GM19239 (cell line): Measurements from ENCODE around the gene AMOT.

Experiments used
- DNase-seq: peaks from one replicate; pipeline ENCODE4 v3.0.0; 2011; ENCODE audit warnings: low spot score; ENCODE audit not compliant: insufficient read length
- FAIRE-seq: peaks from 2 replicates; lab custom pipeline; 2011; peaks lifted over from hg19 to GRCh38; lab: Jason Lieb, UNC

Gene AMOT

DNA sequence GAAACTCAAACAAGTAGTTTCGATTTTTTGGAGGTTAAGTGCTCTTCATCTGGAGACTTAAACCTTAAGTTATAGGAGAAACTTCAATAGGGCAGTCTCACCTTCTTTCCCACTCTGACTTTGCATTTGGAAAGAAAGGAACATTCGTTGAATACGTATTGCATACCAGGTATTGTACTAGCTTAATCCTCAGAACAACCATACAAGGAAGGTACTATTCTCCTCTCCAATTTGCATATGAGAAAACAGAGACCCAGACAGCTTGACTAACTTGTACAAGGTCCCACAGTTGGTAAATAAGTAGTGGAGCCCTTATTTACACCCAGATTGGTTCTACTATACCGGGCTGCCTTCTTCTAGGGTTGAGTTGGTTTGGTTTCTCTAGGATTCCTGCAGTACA, 32.6 kb downstream of the AMOT start:
- DNase-seq (no peak), FAIRE-seq (no peak)

DNA sequence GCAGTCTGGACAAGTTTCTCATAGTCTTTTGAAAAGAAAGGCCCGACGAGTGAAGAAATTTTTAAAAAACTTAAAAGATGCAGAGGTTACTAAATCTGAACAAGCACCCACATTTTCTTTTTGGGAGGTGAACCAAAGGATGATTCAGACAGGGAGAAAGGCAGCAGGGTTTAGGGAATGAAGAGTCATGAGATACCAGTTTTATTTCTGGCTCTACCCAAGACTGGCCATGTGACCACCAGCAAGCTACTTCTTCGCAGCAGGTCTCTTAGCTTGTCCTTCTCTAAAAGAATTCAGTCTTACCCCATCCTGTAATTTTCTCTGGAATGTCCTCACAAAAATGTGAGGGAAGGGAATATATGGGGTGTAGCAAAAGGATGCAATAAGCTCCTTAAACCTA, 37.6 kb downstream of the AMOT start:
- FAIRE-seq (no peak), DNase-seq (no peak)

DNA sequence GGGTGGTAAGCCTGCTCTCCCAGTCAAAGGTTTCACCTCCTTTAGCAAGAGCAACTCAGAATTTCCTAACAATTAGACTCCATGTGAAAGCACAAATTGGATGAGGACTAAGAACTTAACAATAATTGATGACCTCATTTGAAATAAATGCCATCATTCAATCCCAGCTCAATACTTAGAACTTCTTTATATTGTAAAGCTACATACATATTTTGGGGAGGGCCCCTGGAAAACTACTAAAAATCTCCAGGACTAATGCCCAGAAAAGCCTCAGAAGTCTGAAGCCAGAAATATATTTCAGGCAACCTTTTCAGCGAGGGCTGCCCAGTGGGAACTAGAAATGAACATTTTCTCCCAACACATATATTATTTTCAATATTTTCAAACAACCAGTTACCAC, 38.1 kb downstream of the AMOT start:
- FAIRE-seq (no peak), DNase-seq (no peak)

DNA sequence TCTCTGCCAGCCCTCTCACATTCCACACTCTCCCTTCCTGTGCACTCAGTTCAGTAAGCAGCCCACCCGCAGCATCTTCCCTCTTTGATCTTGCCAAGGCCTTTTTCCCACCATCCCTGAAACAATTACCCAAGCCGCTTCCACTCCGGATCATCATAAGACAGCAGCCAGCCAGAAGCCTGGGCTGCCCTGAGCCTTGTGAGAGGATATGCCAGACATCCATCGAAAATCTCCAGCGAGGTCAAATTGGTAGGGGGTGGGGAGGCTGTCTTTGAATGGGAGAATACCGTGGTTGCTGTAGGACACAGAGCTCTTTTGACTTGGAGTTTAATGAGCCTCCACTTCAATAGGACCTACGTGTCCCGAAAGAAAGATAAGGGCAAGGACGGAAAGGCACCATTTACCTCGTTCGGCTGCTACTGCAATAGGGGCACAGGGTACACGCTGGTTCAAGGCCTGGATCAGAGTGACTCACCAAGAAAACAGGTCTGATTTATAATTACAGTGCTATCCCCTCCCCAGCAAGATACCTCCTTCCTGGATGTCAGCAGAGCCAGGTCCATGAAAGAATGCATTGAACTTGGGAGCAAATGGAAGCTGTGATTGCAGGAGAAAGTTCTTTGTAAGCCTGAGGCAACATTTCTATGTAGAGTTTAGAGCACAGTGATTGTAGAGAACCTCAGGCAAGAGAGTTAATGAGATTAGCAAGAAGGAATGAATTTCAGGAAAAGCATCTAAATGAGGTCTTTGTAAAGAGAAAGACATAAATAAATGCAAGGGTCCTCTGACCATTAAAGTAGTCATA, 39.5 kb downstream of the AMOT start:
- DNase-seq: no peak
- no peak for FAIRE-seq

DNA sequence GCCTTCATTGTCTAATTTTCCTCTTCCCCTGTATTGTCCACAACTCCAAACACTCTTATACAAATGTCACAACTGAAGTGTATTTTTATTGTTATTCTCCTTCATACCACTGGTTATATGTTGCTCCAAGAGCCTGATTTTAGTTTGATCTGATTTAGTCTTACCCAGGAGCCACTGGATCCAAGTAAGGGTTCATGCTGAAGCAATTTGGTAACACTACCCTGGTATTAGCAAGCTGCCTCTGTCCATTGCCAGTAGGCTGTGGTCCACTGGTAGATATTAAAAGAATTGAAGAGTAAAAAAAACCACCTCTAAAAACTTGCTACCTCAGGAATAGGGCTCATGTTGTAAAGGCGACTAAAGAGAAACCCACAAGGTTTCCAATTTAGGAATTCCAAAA, 41.2 kb downstream of the AMOT start:
- DNase-seq (no peak), FAIRE-seq (no peak)

DNA sequence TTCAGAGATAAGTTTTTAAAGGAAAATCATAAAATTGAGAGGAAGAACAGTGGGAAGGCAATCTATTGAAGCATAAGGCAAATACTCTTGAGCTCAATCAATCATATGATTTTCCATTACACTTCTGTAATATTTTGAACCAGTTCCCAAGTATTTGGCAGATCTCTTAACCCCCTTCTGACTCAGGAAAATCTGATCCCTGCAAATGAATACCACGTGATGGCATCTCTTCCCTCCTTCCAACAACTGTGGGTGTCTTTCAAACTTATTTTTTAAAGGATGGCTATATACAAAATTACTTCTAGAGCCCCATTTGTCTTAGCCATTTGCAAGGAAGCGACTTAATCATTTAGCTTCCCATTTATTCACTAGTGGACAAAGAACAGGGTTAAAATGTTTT, 41.9 kb downstream of the AMOT start:
- FAIRE-seq (no peak), DNase-seq (no peak)

DNA sequence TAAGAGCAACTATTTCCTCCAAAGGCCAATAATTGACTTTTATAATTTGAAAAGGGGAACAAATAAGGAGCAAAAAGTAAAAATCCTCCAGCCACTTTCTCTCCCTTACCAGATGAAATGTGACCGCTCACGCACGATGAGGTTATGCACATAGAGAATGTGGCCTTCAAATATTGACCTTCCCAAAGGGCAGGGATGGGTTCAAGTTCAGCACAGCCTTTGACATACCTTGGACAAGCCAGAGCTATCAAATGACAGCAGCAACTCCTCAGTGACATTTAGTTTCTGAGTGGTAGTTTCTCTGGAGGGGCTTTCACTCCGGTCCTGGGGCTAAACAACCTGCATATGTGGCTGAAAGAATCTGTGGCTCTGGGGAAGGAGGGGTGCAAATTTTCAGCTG, 50.7 kb downstream of the AMOT start:
- FAIRE-seq: no peak
- no peak for DNase-seq

DNA sequence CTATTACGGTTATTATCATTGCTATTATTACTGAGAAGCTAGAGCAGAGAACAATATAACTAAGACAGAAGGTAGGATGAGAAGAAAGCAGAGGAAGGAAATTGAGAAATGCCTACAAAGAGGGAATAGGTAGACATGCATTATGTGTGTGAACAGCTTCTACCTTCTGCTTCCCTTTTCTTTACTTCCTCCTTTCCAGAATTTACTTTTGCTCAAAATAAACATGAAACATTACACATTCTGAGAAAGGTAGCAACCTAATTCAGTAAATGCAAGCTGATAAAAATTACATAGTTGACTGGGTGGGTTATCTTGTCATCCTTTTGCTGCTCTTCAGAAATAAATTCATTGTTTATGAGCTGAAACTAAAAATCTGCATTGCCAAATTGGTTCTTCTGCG, 54.6 kb downstream of the AMOT start:
- FAIRE-seq (no peak), DNase-seq (no peak)

DNA sequence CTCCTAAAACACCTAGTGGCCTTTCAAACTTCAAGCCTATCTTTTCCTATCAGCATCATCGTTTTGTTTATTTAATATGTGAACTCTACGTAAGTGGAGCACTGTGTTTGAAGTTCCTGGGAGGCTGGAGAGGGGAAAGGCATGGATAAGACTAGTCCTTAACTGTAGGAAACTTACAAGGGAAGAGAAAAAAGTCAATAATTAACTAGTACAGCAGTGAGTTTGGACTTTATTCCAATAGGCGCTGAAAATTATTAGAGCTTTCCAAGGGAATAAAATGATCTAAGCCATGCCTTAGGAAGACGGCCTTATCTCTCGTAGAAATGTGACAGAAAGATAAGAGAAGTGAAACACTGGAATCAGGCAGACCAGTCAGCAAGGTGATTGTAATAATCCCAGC, 55.3 kb downstream of the AMOT start:
- FAIRE-seq: no peak

DNA sequence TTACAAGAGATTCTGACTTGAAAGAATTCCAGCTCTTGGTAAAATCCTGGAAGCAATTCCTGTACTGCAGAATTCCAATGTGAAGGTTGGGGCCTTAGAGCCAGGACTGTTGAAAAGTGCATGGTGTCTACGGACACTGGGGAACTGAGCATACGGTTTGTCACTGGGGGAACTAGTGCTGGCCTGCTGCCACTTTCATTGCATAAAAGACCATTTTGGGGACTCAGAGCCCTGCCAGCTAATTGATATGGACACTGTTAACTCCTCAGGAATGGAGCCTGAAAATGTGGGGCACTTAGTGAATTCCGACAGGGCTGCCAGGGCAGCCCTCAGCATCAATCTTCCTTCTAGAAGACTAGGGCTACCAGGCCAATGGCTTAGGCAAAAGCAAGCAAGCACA, 55.9 kb downstream of the AMOT start:
- no peak for FAIRE-seq

More for the DNA sequence above, 55.3 kb downstream of the AMOT start:
- no peak for DNase-seq

DNA sequence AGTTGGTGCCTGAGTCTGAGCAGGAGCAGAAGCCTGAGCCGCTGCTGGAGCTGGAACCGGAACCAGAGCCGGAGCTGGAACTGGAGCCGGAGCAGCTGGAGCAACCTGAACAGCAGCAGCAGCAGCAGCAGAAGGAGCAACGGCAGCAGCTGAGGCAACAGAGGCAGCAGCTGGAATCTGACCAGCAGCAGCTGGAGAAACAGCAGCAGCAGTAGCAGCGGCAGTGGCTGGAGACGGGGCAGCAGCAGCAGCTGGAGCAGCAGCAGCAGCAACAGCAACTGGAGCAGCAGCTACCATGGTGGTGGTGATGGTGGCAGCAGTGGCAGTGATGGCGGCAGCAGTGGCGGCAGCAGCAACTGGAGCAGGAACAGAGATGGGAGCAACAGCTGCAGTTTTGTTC, 61.5 kb downstream of the AMOT start:
- DNase-seq: no peak
- FAIRE-seq: no peak

More for the DNA sequence above, 55.9 kb downstream of the AMOT start:
- DNase-seq: no peak

DNA sequence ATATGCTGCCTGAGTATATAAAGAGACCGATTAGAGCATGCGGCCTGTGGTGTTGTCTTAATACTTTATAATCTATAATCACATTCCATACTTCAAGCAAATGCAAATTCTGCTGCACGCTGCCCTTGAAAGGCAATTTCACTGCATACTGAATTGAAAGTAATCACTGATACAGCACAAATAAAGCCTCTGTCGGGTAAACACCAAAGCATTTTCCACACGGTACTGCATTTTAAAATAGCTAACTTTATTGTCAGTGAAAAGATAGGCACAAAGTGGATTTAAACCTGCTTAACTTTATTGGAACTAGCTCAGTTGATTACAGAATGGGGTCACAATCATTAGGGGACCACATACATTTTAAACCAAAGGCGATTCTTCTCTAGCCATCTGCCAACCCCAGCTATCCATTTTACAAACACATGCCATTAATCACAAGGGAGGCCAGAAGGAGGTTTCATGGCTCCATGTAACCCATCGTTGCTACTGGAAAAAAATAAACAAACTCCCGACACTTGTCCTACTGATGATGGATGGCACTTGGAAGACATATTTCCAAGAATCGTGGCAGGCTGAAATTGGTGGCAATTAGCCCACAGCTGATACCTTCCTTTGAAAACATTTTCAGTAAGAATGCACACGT, 65.9 kb downstream of the AMOT start:
- DNase-seq: no peak
- no peak for FAIRE-seq

DNA sequence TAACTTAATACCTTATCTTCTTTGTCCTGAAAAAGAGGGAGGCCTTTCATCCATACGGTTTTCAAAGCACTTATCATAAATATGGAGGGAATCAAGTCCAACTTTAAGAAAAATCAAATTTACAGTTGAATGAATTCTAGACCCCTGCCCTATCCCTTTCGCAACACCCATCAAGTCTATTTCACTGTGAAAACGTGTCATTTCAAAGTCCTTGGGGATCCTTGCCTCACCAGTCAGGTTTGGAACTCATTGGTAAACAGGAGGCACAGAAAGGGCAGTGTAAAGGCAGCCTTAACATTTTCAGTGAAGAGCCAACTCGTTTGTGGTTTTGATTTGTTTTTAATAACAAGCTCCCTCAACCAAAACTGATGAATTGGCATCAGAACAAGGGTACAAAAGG, 66.5 kb downstream of the AMOT start:
- no peak for DNase-seq
- no peak for FAIRE-seq

DNA sequence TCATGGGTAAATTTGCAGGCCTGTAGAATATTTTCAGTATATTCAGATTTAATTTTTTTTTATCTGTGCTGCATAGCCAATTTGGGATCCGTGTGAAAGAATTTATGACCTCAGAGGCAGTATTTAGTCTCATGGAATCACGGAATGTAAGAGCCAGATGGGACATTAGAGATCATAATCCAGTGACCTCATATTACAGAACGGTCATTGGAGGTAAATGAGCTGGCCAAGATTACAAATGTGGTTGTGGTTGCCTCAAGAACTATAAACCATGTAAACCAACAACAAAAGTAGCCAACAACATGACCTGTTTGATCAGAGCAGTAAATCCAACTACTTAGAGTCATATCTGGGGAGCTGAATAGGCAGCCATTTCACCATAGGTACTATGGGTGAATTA, 71.6 kb downstream of the AMOT start:
- FAIRE-seq (no peak), DNase-seq (no peak)

DNA sequence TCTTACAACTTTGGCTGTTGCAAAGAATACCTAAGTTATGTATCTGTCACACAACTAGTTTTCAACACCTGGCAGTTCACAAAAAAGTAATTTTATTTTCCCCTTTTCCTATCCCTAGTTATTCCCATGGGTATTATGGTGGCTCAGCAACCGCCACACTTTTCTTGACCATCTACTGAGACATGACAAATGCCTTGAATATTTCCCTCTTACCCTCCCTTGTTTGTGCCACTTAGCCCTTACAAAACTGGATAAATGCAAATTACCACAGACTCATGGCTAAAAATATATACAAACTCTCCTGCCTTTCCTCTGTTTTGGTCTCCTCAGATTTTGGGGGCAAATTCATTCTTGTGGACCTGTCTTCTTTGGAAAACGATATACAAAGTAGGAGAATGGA, 72.1 kb downstream of the AMOT start:
- no peak for DNase-seq
- no peak for FAIRE-seq

DNA sequence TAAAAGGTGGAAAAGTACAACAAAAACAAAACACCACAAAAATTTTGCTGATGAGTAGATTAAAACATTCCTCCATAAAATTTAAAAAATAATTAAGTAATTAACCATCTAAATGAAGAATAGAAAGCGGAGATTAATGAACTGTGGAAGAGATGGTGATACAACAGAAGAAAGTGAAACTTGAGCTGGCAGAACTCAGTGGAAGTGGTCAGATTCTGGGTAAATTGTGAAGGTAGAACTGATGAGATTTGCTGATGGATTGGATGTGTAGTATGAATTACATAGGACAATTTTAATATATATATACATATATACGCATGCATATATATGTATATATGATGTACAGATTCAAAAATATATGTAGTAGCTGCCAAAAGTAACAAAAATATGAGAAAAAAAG, 73.9 kb downstream of the AMOT start:
- peak; percentile 51 for FAIRE-seq
- DNase-seq: no peak

DNA sequence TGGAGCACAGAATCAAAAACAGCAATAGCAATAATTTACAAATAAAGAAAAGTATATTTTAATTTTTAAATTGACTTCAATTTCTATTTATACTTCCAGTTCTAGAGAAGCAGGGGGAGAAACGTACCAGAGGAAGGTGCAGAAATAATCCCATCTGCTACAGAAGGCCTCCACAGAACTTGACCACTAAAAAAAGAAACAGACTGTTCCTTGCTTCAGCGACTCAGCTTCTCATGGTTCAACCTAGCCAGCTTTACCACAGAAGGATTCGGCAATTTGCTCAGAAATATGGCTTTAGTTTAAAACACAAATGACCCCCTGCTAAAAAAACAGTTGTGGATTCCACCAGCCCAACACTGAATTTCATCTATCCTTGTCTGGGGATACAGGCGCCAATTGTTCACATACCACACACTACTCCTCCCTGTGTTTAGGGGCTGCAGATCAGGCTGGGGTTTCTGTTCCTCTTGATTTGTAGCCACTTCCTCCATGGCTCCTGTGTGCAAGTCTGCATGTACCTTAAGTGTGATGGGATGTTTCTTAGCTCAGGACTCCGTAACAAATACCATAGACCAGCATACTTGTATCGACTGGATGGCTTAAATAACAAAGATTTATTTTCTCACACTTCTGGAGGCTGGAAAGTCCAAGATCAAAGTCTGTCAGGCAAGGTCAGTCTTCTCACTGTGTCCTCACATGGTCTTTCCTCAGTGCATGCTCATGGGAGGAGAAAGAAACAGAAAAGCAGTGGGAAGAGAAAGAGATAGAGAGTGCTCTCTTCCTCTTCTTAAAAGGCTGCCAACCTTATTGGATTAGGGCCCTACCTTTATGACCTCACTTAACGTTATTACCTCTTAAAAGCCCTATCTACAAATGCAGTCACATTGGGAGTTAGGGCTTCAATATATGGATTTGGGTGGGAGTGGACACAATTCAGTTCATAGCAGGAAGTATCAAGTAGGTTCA, 79.1 kb downstream of the AMOT start:
- FAIRE-seq (peak; percentile 99), DNase-seq (peak; percentile 6)

DNA sequence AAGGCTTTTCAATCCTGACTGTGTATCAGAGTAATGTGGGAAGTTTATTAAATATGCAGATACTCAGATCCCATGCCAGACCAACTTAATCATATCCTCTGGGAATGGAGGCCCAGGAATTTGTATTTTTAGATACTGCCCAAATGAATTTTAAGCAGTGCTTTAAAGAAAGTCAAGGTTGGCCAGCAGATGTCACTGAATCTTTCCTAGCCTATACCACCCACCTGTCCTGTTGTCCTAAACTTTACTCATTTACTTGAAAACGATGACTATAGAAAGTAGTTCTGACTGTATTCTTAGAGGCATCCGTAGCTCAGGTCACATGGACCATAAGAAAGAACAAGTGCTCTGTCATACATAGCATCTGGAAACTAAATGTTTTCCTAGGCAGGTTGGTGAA, 79.9 kb downstream of the AMOT start:
- FAIRE-seq (no peak), DNase-seq (peak; percentile 1)

DNA sequence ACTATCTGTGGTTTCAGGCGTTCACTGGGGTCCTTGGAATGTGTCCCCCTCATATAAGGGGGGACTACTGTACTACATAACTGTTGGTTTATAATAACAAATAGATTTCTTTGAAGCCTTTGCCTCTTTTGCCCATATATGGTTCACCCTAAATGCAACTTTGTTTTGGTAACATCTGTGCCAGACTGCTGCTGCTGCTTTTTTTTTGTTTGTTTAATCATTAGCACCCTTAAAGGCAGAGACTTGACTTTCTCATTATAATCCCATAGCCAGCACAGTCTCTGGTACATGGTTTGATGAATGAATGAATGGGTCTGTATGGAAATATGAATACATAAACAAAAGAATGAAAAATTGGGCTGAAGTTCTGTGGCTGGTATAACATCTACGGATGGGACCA, 80.7 kb downstream of the AMOT start:
- DNase-seq: no peak
- no peak for FAIRE-seq

DNA sequence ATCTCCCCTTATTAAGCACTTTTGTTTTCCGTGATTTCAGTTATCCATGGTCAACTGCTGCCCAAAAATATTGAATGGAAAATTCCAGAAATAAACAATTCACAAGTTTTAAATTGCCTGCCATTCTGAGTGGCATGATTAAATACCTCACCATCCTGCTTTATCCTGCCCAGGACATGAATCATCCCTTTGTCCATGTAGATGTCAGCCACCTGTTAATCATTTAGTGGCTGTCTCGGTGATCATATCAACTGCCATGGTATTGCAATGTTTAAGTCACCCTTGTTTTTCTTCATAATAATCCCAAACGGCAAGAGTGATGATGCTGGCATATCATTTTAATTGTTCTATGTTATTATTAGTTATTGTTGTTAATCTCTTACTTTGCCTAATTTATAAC, 81.1 kb downstream of the AMOT start:
- FAIRE-seq (no peak), DNase-seq (no peak)

DNA sequence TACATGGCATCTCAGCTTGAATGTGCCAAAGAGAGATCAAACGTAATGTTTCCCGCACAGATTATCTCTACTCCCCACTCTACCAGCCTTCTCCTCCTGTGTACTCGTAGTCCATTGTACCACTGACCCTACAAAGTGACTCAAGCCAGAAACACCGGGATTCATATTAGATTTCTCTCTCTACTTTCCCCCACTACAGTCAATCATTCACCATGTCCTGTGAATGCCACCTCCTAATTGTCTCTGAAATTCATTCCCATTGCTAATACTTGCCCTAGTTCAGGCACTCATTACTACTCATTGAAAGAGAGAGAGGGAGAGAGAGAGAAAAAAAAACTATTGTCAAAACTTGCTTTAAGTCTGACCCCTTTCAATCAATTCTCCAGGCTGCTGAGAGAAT, 82.7 kb downstream of the AMOT start:
- no peak for DNase-seq
- FAIRE-seq: no peak
